PC-3 (cell line): ENCODE measurements around the gene A4GALT. TPM values are rescaled to one million over a fixed set of nuclear protein-coding genes. Genes with fewer than 3 reads are reported as not detected.

Experiments
- ATAC-seq: fragments of 200-7000 bp; cut with Tn5 transposase; 2 replicates; pipeline ENCODE4 v1.9.1; 2020; ENCODE audit warnings: mild to moderate bottlenecking, moderate library complexity
- BruUV-seq: library from RNA; stranded (reverse); fragments of 400-500 nt; replicated peaks from 2 replicates; lab custom pipeline; 2021; lab: Mats Ljungman, UMichigan
- CTCF ChIA-PET: fragments of 300-600 bp; sonication (Branson Sonifier 250); formaldehyde crosslinking; loops from one replicate; lab custom pipeline; 2022; ENCODE audit warnings: antibody characterized with exemption; lab: Charles Lee
- POLR2A ChIA-PET: fragments of 300-600 bp; sonication (Branson Sonifier 250); formaldehyde crosslinking; loops from one replicate; lab custom pipeline; 2022; ENCODE audit warnings: antibody characterized with exemption; ENCODE audit not compliant: unreplicated experiment; lab: Charles Lee
- DNase-seq: peaks from one replicate; pipeline ENCODE4 v3.0.0-alpha.2; 2015
- H2AFZ ChIP-seq: fragments of 300-600 bp; sonication (generic); 2 replicates; pipeline ENCODE4 v1.6.0; 2016; ENCODE audit warnings: antibody characterized with exemption, low read length
- H3F3A ChIP-seq: fragments of 300-600 bp; sonication (generic); one replicate; pipeline ENCODE4 v1.6.0; 2017; ENCODE audit warnings: antibody characterized with exemption, low read length, control low read depth, mild to moderate bottlenecking; ENCODE audit not compliant: unreplicated experiment
- H3K27ac ChIP-seq: fragments of 300-600 bp; sonication (generic); 2 replicates; pipeline ENCODE4 v1.5.1; 2016; ENCODE audit warnings: mild to moderate bottlenecking, low read length
- H3K27me3 ChIP-seq: fragments of 300-600 bp; sonication (generic); 2 replicates; pipeline ENCODE4 v1.6.1; 2016; ENCODE audit warnings: low read length, mixed read lengths
- H3K36me3 ChIP-seq: fragments of 300-600 bp; sonication (generic); 2 replicates; pipeline ENCODE4 v1.6.1; 2016; ENCODE audit warnings: low read depth, mixed run types, low read length, mixed read lengths
- H3K4me1 ChIP-seq: fragments of 300-600 bp; sonication (generic); 2 replicates; pipeline ENCODE4 v1.5.1; 2016; ENCODE audit warnings: low read length; ENCODE audit not compliant: insufficient read depth
- H3K4me2 ChIP-seq: fragments of 300-600 bp; sonication (generic); 2 replicates; pipeline ENCODE4 v1.6.0; 2016; ENCODE audit warnings: low read length
- H3K4me3 ChIP-seq: fragments of 300-600 bp; sonication (generic); 2 replicates; pipeline ENCODE4 v1.5.1; 2016; ENCODE audit warnings: mild to moderate bottlenecking, low read length, mixed read lengths
- H3K79me2 ChIP-seq: fragments of 300-600 bp; sonication (generic); 2 replicates; pipeline ENCODE4 v1.6.1; 2017; ENCODE audit warnings: low read length, mixed read lengths
- H3K9ac ChIP-seq: fragments of 300-600 bp; sonication (generic); 2 replicates; pipeline ENCODE4 v1.6.0; 2016; ENCODE audit warnings: mild to moderate bottlenecking, low read length
- H3K9me2 ChIP-seq: fragments of 300-600 bp; sonication (generic); replicated peaks from 2 replicates; pipeline ENCODE4 v1.6.1; 2016; ENCODE audit warnings: mixed run types, low read length, mixed read lengths
- H3K9me3 ChIP-seq: fragments of 300-600 bp; sonication (generic); 2 replicates; pipeline ENCODE4 v1.6.1; 2016; ENCODE audit warnings: low read length, mixed read lengths
- H4K20me1 ChIP-seq: fragments of 300-600 bp; sonication (generic); 2 replicates; pipeline ENCODE4 v1.6.1; 2016; ENCODE audit warnings: low read length, mixed read lengths
- EZH2 ChIP-seq: fragments of 300-600 bp; sonication (generic); IDR thresholded peaks from one replicate; pipeline ENCODE4 v1.6.1; 2017; ENCODE audit warnings: antibody characterized with exemption, mild to moderate bottlenecking, low read length; ENCODE audit not compliant: unreplicated experiment
- EZH2phosphoT487 ChIP-seq: fragments of 300-600 bp; sonication (generic); IDR thresholded peaks from 2 replicates; pipeline ENCODE4 v1.6.1; 2018; ENCODE audit warnings: mild to moderate bottlenecking, antibody characterized with exemption, low read length, borderline replicate concordance
- intact Hi-C: fragments of 100-400 bp; cut with micrococcal nuclease; formaldehyde crosslinking; loops from 2 replicates; pipeline ENCODE4 v1.9.0; 2023
- total RNA-seq: library from RNA; depleted of rRNA; stranded (reverse); fragments of >200 nt; gene quantifications from 2 replicates; pipeline ENCODE4 v1.2.3, GENCODE V29; 2014
- TF ChIP-seq, protein P1 (sequence below): fragments of 300-600 bp; sonication (generic); conservative IDR thresholded peaks from 2 replicates; pipeline ENCODE4 v1.5.1; 2017; ENCODE audit warnings: antibody characterized with exemption, low read depth, mild to moderate bottlenecking, low read length

The A4GALT gene
- total RNA-seq, 1 experiment from 2014 or later = 3.2 TPM

DNA sequence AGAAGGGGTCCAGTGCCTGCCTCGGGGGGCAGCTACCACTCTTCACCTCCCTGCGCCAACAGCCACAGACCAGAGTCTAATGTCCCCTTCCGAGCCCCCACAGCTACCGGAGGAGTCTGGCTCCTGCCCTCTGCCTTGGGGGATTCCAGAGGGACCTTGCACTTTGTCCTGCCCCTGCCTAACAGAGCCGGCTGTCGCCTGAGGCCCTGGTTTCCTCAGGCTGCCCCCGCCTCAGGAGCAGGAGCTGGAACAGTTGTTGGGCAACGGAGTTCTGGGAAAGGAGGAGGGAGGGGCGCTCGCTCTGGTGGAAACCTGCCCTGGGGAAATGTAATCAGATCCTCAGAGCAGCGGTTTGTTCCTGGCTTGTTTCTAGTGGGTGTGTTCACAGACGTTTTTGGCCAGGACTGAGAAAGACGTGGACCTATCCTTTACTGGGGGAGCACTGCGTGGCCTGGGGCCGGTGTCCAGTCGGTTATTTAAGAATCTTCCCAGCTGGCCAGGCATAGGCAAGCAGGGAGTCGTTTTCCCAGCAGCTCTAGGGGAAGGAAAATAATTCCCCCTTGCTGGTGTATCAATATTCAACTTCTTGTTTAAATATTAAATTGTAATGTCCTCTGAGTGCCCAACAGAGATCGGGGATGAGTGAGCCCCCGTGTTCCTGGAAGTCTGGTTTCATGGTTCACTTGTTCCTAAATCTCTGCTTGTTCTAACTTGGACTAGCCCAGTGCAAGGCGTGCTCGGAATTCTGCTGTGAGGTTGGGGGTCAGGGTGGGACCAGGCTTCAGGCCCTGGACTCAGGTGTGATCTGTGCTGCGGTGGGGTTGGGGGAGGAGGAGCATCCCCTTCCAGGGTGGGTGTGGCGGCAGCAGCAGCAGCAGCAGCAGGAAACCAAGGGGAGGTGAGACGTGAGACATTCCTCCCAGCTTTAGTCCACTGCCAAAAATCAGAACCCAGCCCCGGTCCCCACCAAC is 32.1 kb downstream of the A4GALT start:
- Histone ChIP-seq H3K36me3 (no peaks in the 10 kb centered on the region), H3K27me3 (no peaks in the 10 kb centered on the region), H3K9ac (peak overlapping the region; percentile 60), H4K20me1 (no peaks in the 10 kb centered on the region), H3K79me2 (no peaks in the 10 kb centered on the region), H3K4me2 (peak overlapping the region; percentile 63), H3K4me3 (peak overlapping the region; percentile 44; the same call in 1 of the 2 replicates), H3K27ac (peak overlapping the region; percentile 82), H3F3A (no peaks in the 10 kb centered on the region), H3K9me3 (no peaks in the 10 kb centered on the region), H3K9me2 (no peaks in the 10 kb centered on the region), H2AFZ (peak overlapping the region; percentile 65), H3K4me1 (peaks cover 26% of the 10 kb centered on the region)
- peak; percentile 84 for DNase-seq
- TSS peak; percentile 96 for BruUV-seq
- peak; percentile 90 for ATAC-seq
- POLR2A ChIA-PET = interaction anchor here (0.5 kb wide), 2 partner anchors 33 to 73 kb away, joined by 3 to 6 read pairs; no protein-coding TSS in a partner anchor
- CTCF ChIA-PET = no interaction called here
- intact Hi-C loops = no loop called here
- TF ChIP-seq, protein P1, sequence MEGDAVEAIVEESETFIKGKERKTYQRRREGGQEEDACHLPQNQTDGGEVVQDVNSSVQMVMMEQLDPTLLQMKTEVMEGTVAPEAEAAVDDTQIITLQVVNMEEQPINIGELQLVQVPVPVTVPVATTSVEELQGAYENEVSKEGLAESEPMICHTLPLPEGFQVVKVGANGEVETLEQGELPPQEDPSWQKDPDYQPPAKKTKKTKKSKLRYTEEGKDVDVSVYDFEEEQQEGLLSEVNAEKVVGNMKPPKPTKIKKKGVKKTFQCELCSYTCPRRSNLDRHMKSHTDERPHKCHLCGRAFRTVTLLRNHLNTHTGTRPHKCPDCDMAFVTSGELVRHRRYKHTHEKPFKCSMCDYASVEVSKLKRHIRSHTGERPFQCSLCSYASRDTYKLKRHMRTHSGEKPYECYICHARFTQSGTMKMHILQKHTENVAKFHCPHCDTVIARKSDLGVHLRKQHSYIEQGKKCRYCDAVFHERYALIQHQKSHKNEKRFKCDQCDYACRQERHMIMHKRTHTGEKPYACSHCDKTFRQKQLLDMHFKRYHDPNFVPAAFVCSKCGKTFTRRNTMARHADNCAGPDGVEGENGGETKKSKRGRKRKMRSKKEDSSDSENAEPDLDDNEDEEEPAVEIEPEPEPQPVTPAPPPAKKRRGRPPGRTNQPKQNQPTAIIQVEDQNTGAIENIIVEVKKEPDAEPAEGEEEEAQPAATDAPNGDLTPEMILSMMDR = no peak
- TF ChIP-seq EZH2phosphoT487 = no peak
- TF ChIP-seq EZH2 = no peak

- no peak for DNase-seq
- intact Hi-C loops = no loop called here
- Histone ChIP-seq H4K20me1 (no peaks in the 10 kb centered on the region), H3K27ac (no peak overlapping the region), H3K9me3 (no peaks in the 10 kb centered on the region), H3K4me2 (no peak overlapping the region), H3K79me2 (no peaks in the 10 kb centered on the region), H3K4me1 (peaks cover 26% of the 10 kb centered on the region), H3K9me2 (no peaks in the 10 kb centered on the region), H3F3A (no peaks in the 10 kb centered on the region), H3K36me3 (no peaks in the 10 kb centered on the region), H3K27me3 (no peaks in the 10 kb centered on the region), H3K9ac (no peak overlapping the region), H3K4me3 (no peak overlapping the region), H2AFZ (no peak overlapping the region)
- POLR2A ChIA-PET = no interaction called here
- CTCF ChIA-PET = no interaction called here
- no peak for ATAC-seq
- no peak for TF ChIP-seq EZH2phosphoT487
- TF ChIP-seq, protein P1 = no peak
- TF ChIP-seq EZH2 = no peak
- BruUV-seq = no TSS peak
Observed at GRCh38 chr22:42686756-42687491, 33.7 kb downstream of the A4GALT start.
